Astrocyte of the cerebellum (primary cell): ENCODE measurements around the gene TAS2R39.
"Not testable (repeated sequence)": the region's sequence is repeated elsewhere in the genome, so short reads cannot be mapped to it uniquely, and the experiment has no call there.

ENCODE experiments used
- DNase-seq: peaks from one replicate; pipeline ENCODE4 v3.0.0-alpha.2; 2011; ENCODE audit warnings: low read depth
- H3K4me3 ChIP-seq: 2 replicates; pipeline ENCODE4 v1.5.1; 2011; ENCODE audit warnings: mild to moderate bottlenecking, low read depth, low read length, moderate library complexity
- in situ Hi-C: cut with HindIII; loops from 2 replicates; pipeline ENCODE4 v1.10.0; 2017; ENCODE audit warnings: low sequenced_read_pairs
- TF ChIP-seq, protein P1 (sequence below): IDR thresholded peaks from 2 replicates; pipeline ENCODE4 v1.5.1; 2012; ENCODE audit warnings: low read length, low read depth, moderate library complexity, mild to moderate bottlenecking; ENCODE audit errors: missing control alignments

Gene TAS2R39

DNA sequence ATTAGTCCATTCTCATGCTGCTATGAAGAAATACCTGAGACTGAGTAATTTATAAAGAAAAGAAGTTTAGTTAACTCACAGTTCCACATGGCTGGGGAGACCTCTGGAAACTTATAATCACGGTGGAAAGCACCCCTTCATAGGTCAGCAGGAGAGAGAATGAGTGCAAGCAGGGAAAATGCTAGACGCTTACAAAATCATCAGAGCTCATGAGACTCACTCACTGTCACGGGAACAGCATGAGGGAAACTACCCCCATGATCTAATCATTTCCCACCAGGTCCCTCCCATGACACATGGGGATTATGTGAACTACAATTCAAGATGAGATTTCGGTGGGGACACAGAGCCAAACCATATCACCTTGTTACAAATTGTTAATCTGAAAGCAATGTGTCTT lies 15.8 kb downstream of the TAS2R39 start:
- TF ChIP-seq, protein P1, sequence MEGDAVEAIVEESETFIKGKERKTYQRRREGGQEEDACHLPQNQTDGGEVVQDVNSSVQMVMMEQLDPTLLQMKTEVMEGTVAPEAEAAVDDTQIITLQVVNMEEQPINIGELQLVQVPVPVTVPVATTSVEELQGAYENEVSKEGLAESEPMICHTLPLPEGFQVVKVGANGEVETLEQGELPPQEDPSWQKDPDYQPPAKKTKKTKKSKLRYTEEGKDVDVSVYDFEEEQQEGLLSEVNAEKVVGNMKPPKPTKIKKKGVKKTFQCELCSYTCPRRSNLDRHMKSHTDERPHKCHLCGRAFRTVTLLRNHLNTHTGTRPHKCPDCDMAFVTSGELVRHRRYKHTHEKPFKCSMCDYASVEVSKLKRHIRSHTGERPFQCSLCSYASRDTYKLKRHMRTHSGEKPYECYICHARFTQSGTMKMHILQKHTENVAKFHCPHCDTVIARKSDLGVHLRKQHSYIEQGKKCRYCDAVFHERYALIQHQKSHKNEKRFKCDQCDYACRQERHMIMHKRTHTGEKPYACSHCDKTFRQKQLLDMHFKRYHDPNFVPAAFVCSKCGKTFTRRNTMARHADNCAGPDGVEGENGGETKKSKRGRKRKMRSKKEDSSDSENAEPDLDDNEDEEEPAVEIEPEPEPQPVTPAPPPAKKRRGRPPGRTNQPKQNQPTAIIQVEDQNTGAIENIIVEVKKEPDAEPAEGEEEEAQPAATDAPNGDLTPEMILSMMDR = no peak
- in situ Hi-C loops = no loop called here
- DNase-seq = no peak
- no peak overlapping the region for H3K4me3 ChIP-seq

DNA sequence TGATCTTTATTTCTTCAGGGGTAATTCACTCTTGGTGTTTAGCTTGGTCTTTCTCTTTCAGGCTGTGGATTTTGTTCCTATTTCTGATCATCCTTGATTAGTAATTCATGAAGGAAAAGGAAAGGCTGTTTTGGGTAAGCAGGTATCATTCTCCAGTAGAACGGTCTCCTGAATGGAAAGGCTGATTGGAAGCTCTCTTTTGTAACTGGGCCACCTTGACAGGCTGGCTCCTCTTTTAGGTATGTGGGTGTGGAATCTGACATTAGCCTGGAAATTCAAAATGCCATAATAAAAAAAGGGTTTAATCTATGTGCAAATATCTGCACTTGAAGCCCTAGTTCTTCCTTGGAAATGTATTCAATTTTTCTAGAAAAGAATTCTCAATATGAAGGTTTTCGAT lies 18.9 kb downstream of the TAS2R39 start:
- TF ChIP-seq, protein P1 = no peak
- H3K4me3 ChIP-seq = no peak overlapping the region
- in situ Hi-C loops = no loop called here
- no peak for DNase-seq

DNA sequence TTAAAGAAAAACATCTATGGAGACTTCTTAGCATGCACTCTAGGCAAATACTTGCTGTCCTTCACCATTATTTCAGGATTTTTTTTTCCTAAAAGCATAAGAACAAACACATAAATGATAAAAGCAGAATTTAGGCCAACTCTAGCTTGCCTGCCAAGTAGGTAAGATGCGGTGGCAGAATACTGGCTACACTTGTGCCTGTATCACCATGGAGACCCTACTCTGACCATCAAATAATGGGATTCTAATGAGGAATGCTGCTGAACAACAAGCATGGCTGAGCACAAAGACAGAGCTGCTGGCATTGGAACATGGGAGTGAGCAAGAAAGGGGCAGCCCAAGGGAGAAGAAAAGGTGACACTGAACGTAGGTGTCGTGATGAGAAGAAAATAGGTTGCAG lies 20.2 kb downstream of the TAS2R39 start:
- in situ Hi-C loops = no loop called here
- TF ChIP-seq, protein P1 = no peak
- no peak for DNase-seq
- H3K4me3 ChIP-seq = no peak overlapping the region

DNA sequence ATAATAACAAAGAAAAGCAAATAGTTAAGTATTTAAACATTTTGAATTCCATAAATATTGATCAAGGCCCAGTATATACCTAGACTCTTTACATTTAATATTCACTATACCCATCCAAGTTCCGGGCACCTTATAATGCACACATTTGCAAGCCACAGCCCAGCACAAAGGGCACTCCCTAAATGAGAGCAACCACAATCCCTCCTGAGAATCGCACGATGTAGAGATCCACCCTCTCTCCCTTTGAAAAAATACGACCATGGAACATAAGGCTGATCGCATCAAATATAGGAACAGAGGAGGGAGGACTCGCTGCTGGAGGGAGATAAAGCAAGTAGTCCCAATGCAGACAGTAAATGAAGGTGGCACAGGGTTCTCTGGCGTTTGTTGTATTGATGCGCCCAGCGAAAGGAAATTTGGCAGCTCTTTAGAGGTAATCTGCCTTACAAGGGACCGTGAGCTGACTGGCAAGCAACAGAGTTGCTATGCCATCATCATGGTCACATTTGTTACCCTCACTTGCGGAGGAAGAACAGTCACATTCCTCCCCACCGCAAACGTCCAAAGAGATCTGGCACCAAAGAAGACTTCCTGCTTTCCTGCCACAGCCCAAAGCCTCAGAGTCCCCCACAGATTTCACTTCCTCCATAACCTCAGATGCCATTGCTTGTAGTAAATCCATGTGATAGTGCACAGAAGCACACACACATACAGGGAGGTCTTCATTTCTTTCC lies 22.5 kb downstream of the TAS2R39 start:
- DNase-seq = no peak
- no peak overlapping the region for H3K4me3 ChIP-seq
- TF ChIP-seq, protein P1 = no peak
- in situ Hi-C loops = no loop called here

DNA sequence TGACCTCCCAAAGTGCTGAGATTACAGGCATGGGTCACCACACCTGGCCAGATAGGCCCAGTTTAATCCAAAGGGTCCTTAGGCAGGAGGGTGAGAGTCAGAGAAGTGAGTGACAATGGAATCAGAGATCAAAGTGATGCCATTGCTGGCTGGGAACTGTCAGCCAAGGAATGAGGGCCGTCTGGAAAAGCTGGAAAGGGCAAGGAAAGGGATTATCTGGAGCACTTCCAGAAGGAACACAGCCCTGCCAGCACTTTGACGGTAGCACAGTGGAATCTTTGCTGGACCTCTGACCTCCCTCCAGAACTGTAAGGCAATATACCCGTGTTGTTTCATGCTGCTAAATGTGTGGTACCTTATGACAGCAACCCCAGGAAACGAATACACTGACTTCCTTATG lies 27.3 kb downstream of the TAS2R39 start:
- DNase-seq = no peak

DNA sequence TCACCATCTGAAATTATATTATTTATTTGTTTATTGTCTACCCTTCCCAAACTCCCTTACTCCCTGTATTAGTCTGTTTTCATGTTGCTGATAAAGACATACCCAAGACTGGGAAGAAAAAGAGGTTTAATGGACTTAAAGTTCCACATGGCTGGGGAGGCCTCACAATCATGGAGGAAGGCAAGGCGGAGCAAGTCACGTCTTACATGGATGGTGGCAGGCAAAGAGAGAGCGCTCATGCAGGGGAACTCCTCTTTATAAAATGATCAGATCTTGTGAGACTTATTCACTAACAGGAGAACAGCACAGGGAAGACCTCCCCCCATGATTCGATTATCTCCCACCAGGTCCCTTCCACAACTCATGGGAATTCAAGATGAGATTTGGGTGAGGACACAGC lies 30.3 kb downstream of the TAS2R39 start:
- H3K4me3 ChIP-seq, in situ Hi-C loops, DNase-seq: not testable (repeated sequence)

More for the DNA sequence above, 27.3 kb downstream of the TAS2R39 start:
- H3K4me3 ChIP-seq = no peak overlapping the region
- in situ Hi-C loops = no loop called here
- TF ChIP-seq, protein P1 = no peak

DNA sequence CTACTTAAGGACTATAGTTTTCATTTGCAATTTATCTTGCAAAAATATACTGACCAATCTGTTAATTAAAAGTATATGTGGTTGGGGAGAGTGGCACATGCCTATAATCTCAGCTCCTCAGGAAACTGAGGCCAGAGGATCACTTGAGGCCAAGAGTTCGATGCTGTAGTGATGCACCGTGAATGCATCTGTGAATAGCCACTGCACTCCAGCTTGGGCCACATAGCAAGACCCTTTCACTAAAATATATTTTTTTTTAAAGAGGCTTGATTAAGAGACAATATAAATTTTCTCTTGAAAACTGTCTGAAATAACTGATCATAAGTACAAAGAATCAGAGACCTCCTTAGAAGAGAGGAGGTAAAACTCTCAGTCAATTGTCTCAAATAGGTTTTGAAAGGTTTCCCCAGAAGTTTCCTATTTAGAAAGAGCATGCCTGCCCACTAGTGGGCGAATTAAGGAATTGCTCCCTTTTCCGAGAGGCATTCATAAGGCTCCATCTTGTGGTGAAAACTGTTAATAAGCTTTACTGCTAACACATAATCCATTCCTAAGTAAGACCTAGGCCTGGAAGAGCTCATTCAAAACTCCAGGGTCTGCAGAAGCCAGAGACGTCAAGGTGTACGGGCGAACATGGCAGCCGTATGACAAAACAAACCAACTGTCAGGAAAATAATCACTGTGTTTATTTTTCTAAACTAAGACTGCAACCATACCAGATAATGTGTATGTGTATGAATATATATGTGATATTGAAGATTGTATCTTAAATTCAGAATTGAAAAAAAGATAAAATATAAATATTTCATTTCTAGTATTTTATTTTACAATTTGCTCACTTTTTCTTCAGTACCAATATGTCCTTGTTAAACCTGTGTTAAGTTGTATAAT lies 31.8 kb downstream of the TAS2R39 start:
- TF ChIP-seq, protein P1 = peak; percentile 99
- peak; percentile 81 for DNase-seq
- in situ Hi-C loops = loop anchor here (5.0 kb wide), 1 partner anchor 203 kb away; no protein-coding TSS in a partner anchor
- no peak overlapping the region for H3K4me3 ChIP-seq
